GM18861 (cell line): Measurements from ENCODE around the gene CNGB1.
A peak's percentile ranks its signal among the peaks of the same experiment; 100 is the strongest.
"Not testable (repeated sequence)": the region's sequence is repeated elsewhere in the genome, so short reads cannot be mapped to it uniquely, and the experiment has no call there.

ENCODE experiments used
- ATAC-seq: cut with Tn5 transposase; IDR thresholded peaks from one replicate; pipeline ENCODE4 v1.9.1; 2021; ENCODE audit not compliant: unreplicated experiment

The CNGB1 gene

DNA sequence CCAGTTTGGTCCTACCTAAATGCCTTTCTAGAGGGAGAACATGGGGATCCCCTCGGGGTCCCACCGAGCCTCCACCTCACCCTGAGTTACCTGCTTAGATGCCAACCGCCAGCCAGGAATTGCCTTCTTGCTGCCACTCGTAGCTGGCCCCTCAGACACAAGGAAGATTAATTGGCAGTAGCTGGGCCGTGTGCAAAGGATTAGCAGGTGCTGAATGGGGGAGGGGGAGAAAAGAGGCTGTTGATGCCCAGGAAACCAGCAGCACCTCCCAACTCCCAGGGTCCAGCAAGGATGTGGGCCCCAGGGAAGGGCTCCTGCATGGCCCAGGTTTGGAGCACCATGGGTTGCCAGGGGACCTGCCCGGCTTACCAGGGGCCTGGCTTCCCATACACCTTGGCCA lies at the start of gene CNGB1:
Gene CNGB1, minus strand, starts transcription at position 159 of the 400 bp plus-strand sequence. CDS start 3,842 bp downstream, outside the sequence.
- no peak for ATAC-seq

DNA sequence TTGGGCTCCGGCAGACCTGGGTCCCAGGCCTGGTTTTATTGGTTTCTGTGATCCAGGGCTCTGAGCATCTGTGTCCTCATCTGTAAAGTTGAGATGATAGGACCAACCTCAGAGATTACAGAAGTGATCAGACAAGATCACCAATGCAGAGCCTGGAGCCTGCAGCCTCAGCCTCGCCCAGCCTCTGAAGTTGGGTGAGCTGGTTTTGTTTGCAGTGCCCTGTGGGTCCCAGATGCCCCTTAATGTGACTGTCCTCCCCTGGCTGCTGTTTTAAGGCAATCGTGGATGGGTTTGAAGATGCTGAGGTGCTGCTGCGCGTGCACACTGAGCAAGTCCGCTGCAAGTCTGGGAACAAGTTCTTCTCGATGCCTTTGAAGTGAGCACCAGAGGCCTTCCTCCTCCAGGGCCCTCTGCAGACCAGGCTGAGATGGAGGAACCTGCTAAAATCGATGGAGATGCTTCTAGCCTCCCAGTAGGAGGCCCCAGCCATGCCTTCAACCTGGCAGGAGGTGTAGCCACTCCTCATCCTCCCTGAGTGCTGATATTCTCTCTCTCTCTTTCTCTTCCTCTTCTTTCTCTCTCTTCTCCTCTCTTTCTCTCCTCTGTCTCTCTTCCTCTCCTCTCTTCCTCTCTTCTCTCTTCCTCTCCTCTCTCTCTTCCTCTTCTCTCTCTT lies 49.1 kb upstream of the CNGB1 start:
- no peak for ATAC-seq

- ATAC-seq, result no peak
These were observed 47.9 kb upstream of the CNGB1 start for GRCh38 chr16:58018803-58019202.

GRCh38 chr16:58016840-58017446 lies 46.0 kb upstream of the CNGB1 start:
- ATAC-seq, result no peak

DNA sequence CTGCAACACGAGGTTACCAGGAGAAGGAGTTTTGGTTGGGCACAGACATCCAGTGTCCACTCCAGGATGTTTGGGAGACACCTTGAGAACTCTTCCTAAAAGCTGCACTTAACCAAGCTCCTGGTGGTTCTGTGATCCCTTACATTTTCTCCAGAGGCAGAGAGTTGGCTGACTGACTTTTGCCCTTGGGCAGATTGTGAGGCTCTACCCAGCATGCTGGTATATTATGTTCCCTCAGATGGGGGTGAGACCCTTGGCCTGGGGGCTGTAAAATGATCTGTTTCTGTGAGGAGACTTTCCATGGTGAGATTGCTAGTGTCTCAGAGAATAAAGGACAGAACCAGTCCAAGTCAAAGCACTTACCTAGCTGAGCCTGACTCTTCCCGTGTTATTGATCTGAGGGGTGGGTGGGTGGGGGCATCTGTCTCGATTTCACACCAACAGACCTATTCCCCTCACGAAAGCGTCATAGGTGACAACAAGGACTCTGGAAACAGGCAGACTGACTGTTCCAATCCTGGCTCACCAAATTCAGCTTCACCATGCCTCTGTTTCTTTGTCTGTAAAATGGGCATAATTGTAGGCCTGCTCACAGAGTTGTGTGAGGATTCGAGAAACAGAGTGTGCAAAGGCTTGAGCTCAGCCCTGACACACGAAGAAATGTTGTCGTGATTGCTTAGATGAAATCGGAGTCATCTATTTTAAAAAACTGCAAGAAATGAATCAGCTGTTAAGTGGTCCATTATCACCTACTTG lies 42.5 kb upstream of the CNGB1 start:
- ATAC-seq, result no peak

DNA sequence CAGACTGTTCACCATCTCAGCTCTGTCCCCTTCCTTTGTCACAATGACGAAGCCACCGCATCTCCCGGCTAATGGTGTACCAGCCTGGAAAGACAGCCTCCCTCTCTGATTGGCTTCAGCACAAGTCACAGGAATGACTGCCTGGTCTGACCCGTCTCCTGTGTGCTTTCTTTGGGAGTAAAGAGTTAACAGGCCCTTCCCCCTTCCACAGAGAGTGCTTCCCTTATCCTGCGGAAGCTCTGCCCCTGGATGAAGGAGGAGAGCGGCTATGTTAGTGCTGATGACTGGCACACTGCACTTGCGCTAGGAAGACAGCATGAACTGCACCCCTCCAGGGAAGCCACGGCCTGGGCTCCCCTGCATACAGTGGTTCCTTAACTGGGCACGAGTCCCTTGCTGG lies 41.6 kb upstream of the CNGB1 start:
- ATAC-seq, result no peak

- ATAC-seq, result no peak
These were observed 40.7 kb upstream of the CNGB1 start for GRCh38 chr16:58011652-58012051.

DNA sequence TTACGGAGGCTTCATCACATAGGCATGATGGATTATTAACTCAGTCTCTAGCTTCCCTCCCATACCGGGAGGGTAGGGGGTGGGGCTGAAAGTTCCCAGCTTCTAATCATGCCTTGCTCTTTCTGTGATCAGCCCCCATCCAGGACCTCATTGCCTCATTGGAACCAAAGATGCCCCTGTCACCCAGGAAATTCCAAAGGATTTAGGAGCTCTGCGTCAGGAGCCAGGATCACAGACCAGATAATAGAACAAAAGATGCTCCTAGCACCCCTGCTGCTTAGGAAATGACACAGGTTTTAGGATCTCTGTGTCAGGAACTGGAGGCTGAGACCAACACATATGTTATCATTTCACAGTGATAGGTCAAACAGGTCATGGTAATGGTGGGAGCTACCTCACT lies 40.0 kb upstream of the CNGB1 start:
- no peak for ATAC-seq

DNA sequence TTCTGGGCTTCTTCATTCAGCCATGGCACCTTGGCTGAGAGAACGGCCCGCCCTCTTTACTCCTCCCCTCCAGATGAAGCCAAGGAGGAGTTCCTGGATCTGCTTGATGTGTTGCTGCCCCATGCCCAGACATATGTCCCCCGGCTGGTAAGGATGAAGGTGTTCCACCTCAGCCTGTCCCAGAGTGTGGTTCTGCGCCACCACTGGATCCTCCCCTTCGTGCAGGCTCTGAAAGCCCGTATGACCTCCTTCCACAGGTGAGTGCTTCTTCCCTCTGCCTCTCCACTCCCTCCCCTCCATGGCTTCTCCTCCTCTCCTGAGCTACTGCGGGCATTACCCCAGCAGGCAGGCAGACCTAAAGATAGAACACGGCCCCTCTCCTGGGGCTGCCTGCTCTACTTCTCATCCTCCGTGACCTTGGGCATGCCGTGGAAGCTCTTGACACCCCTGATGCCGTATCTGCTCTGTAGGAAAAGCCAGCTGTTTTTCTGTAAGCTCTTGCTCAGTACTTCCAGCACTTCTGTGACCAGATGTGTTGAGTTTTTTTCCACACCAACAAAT lies 39.0 kb upstream of the CNGB1 start:
- ATAC-seq, result no peak

DNA sequence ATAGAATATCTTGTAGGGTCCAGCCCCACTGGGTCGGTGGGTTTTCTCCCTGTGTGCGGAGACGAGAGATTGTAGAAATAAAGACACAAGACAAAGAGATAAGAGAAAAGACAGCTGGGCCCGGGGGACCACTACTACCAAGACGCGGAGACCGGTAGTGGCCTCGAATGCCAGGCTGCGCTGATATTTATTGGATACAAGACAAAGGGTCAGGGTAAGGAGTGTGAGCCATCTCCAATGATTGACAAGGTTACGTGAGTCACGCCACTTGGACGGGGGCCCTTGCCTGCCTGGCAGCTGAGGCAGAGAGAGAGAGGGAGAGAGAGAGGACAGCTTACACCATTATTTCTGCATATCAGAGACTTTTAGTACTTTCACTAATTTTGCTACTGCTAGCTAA lies 33.8 kb upstream of the CNGB1 start:
- not testable (repeated sequence) for ATAC-seq

- ATAC-seq, result no peak
These were observed 32.0 kb upstream of the CNGB1 start for GRCh38 chr16:58002936-58003335.

- no peak for ATAC-seq
These were observed 31.5 kb upstream of the CNGB1 start for GRCh38 chr16:58002416-58002800.

GRCh38 chr16:58001781-58002415 lies 31.0 kb upstream of the CNGB1 start:
- no peak for ATAC-seq

GRCh38 chr16:58000706-58001676 lies 30.1 kb upstream of the CNGB1 start, which contains the start of gene USB1:
Gene USB1 (plus strand): TSS chr16:58001407. CDS start chr16:58001484, 77 bp downstream.
- peak; percentile 68 for ATAC-seq

- ATAC-seq, result peak; percentile 15
These were observed 29.2 kb upstream of the CNGB1 start, which contains the start of gene ZNF319 for GRCh38 chr16:57999971-58000705. Gene ZNF319 (minus strand): TSS chr16:58000672. CDS start chr16:57998265, 2,407 bp downstream.

DNA sequence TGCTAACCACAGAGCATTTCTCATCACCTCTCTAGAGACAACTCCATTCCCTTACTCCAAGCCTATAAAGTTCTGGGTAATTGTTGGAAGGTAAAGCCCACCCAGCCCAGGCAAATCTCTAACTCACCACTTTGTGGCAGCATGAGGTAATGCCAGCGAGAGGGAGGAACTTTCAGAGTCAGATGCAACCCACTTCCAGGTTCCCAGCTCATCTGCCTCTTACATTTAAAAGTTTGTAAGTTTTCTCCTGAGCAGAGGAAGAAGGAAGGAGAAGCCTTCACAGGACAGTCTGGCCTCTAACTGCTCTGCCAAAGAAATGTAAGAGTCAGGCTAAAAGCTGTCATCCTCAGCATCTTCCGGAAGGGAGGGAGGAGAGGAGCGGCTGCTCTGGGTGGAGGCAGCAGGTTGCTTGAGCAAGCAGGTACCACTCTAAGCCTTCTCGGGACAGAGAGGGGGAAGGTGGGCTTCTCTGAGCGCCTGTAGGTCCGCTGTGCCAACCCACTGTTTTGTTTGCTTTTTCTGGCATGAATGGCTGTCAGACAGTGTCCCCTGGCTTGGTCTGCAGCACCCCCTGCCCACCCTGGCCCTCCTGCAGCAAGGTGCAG lies 28.5 kb upstream of the CNGB1 start:
- no peak for ATAC-seq

GRCh38 chr16:57998992-57999365 lies 28.1 kb upstream of the CNGB1 start:
- ATAC-seq, result no peak

DNA sequence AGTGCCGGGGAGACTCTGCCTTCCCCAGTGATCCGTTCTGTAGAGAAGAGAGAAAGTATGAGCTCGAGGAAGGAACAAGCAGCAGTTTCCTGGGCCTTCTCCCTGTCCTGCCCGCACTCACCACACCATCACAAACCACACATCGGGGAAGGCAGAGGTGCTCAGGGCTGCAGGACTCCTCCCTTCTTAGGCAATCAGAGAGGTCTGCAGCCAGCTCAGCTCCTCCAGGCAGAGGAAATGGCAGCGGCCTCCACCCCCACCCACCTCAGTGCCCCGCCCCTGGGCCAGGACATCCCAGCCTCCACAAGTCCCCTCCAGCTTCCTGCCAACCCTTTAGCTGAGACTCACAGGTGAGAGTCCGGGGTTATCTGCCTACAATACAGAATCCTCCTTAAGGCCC lies 27.6 kb upstream of the CNGB1 start:
- ATAC-seq, result no peak
